Measurements from ENCODE around the gene CNTD1.
"Not testable (repeated sequence)": the region's sequence is repeated elsewhere in the genome, so short reads cannot be mapped to it uniquely, and the experiment has no call there.

The CNTD1 gene

GRCh38 chr17:42849031-42849430, 50.4 kb downstream of the CNTD1 start:
- no peaks in the 10 kb centered on the region for H3K79me2 ChIP-seq (ENCODE audit: low read length)
- no peaks in the 10 kb centered on the region for H3K9me3 ChIP-seq (ENCODE audit: insufficient read depth, low read length)
- H3K4me3 ChIP-seq (ENCODE audit: low read length): no peak overlapping the region
- H3K27me3 ChIP-seq (ENCODE audit: low read depth, low read length): no peaks in the 10 kb centered on the region
- H3K4me1 ChIP-seq (ENCODE audit: low read length): no peaks in the 10 kb centered on the region
- H4K20me1 ChIP-seq (ENCODE audit: insufficient read depth, low read length): no peaks in the 10 kb centered on the region
- no peak for TF ChIP-seq EZH2phosphoT487 (IDR thresholded peaks at IDR 0.05; ENCODE audit: low read depth)
- no peak for TF ChIP-seq CTCF (IDR thresholded peaks at IDR 0.05; ENCODE audit: low read depth, low read length)
- H3K9ac ChIP-seq (ENCODE audit: low read length): no peak overlapping the region
- no peak overlapping the region for H3K27ac ChIP-seq (ENCODE audit: low read length)
- H2AFZ ChIP-seq (ENCODE audit: low read depth, low read length): no peak overlapping the region
- H3K36me3 ChIP-seq (replicated peaks; ENCODE audit: low read depth, low read length): peaks cover 17% of the 10 kb centered on the region
- H3K4me2 ChIP-seq (ENCODE audit: low read length): no peak overlapping the region

- no peak overlapping the region for H3K9ac ChIP-seq (ENCODE audit: low read length)
- TF ChIP-seq EZH2phosphoT487 (IDR thresholded peaks at IDR 0.05; ENCODE audit: low read depth) (no peak), CTCF (IDR thresholded peaks at IDR 0.05; ENCODE audit: low read depth, low read length) (no peak)
These were observed 51.0 kb downstream of the CNTD1 start for GRCh38 chr17:42849451-42850181.

GRCh38 chr17:42850954-42851353, 52.3 kb downstream of the CNTD1 start, which contains the start of gene AOC3:
TSS of gene AOC3 (plus strand) at chr17:42851199. CDS start at chr17:42851344, 145 bp downstream.
- TF ChIP-seq EZH2phosphoT487 (IDR thresholded peaks at IDR 0.05; ENCODE audit: low read depth) (no peak), CTCF (IDR thresholded peaks at IDR 0.05; ENCODE audit: low read depth, low read length) (no peak)
- no peaks in the 10 kb centered on the region for H3K36me3 ChIP-seq (replicated peaks; ENCODE audit: low read depth, low read length)
- no peak within 1 kb of the TSS for H3K4me2 ChIP-seq (ENCODE audit: low read length)
- no peak within 1 kb of the TSS for H3K9ac ChIP-seq (ENCODE audit: low read length)
- H2AFZ ChIP-seq (ENCODE audit: low read depth, low read length): no peak within 1 kb of the TSS
- H4K20me1 ChIP-seq (ENCODE audit: insufficient read depth, low read length): no peaks in the 10 kb centered on the region
- no peaks in the 10 kb centered on the region for H3K4me1 ChIP-seq (ENCODE audit: low read length)
- H3K4me3 ChIP-seq (ENCODE audit: low read length): no peak within 1 kb of the TSS
- no peak within 1 kb of the TSS for H3K27ac ChIP-seq (ENCODE audit: low read length)
- H3K27me3 ChIP-seq (ENCODE audit: low read depth, low read length): no peaks in the 10 kb centered on the region
- no peaks in the 10 kb centered on the region for H3K79me2 ChIP-seq (ENCODE audit: low read length)
- H3K9me3 ChIP-seq (ENCODE audit: insufficient read depth, low read length): no peaks in the 10 kb centered on the region

More at GRCh38 chr17:42849451-42850181, 51.0 kb downstream of the CNTD1 start:
- H3K4me1 ChIP-seq (ENCODE audit: low read length): no peaks in the 10 kb centered on the region
- no peak overlapping the region for H3K4me2 ChIP-seq (ENCODE audit: low read length)
- no peaks in the 10 kb centered on the region for H3K79me2 ChIP-seq (ENCODE audit: low read length)
- H3K9me3 ChIP-seq (ENCODE audit: insufficient read depth, low read length): no peaks in the 10 kb centered on the region
- peaks cover 12% of the 10 kb centered on the region for H3K36me3 ChIP-seq (replicated peaks; ENCODE audit: low read depth, low read length)
- H2AFZ ChIP-seq (ENCODE audit: low read depth, low read length): no peak overlapping the region
- no peaks in the 10 kb centered on the region for H4K20me1 ChIP-seq (ENCODE audit: insufficient read depth, low read length)
- no peak overlapping the region for H3K4me3 ChIP-seq (ENCODE audit: low read length)
- H3K27me3 ChIP-seq (ENCODE audit: low read depth, low read length): no peaks in the 10 kb centered on the region
- H3K27ac ChIP-seq (ENCODE audit: low read length): no peak overlapping the region

GRCh38 chr17:42851371-42852240, 52.9 kb downstream of the CNTD1 start:
- H3K27me3 ChIP-seq (ENCODE audit: low read depth, low read length); H3K4me3 ChIP-seq (ENCODE audit: low read length); H3K36me3 ChIP-seq (replicated peaks; ENCODE audit: low read depth, low read length); H3K4me2 ChIP-seq (ENCODE audit: low read length); H3K4me1 ChIP-seq (ENCODE audit: low read length); H3K9me3 ChIP-seq (ENCODE audit: insufficient read depth, low read length); H3K27ac ChIP-seq (ENCODE audit: low read length); H4K20me1 ChIP-seq (ENCODE audit: insufficient read depth, low read length); H2AFZ ChIP-seq (ENCODE audit: low read depth, low read length); H3K9ac ChIP-seq (ENCODE audit: low read length); H3K79me2 ChIP-seq (ENCODE audit: low read length): not testable (repeated sequence)
